IPS-15b (cell line): ENCODE measurements around the gene TARDBP.

Experiments used
- H3K27me3 ChIP-seq: one replicate; pipeline ENCODE4 v1.6.1; 2013; ENCODE audit warnings: low read length; ENCODE audit not compliant: control insufficient read depth, insufficient read depth
- H3K36me3 ChIP-seq: one replicate; pipeline ENCODE4 v1.6.1; 2013; ENCODE audit warnings: low read length; ENCODE audit not compliant: control insufficient read depth, insufficient read depth
- H3K4me1 ChIP-seq: one replicate; pipeline ENCODE4 v1.6.1; 2013; ENCODE audit warnings: mild to moderate bottlenecking, low read length; ENCODE audit not compliant: control insufficient read depth, insufficient read depth
- H3K4me3 ChIP-seq: one replicate; pipeline ENCODE4 v1.5.1; 2013; ENCODE audit warnings: low read depth, low read length
- H3K9ac ChIP-seq: one replicate; pipeline ENCODE4 v1.6.1; 2013; ENCODE audit warnings: low read depth, mild to moderate bottlenecking, low read length
- H3K9me3 ChIP-seq: one replicate; pipeline ENCODE4 v1.6.1; 2013; ENCODE audit warnings: mild to moderate bottlenecking, low read length; ENCODE audit not compliant: control insufficient read depth, insufficient read depth

TARDBP gene

DNA sequence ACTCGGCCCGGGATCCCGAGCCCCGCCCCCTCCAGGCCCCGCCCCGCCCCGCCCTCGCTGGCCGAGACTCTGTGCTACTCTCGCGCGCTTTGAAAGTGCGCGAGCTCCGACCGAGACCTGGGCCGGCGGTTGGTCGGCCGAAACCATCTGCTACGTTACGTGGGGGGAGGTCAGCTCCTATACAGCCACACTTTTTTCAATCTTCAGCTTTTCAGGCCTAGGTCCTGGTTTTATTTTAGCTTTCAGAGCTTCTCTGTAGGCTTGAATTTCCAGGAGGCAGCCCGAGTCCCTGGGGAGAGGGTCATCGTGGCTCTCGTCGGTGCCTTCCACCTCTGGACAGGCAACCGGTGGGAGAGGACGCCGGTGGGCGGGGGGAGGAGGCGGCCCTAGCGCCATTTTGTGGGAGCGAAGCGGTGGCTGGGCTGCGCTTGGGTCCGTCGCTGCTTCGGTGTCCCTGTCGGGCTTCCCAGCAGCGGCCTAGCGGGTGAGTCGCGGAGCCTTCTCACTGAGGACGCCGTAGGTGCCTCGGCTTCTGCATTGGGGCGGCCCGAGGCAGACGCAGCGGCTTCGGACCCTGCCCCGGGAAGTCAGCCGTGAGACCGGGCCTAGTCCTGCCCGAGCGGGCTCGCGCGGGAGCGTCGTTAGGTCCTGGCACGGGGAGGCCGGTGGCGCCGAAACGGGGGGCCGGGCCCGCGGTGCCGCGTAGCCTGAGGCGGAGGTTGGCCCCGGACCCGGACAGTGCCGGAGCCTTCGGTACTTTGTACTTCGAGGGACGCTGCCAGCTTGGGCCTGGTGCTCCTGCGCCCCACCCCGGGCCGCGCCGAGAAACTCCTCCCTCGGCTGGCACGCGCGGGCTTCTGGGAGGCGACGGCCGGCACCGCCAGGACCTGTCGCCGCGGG is at the start of gene TARDBP:
Gene TARDBP (plus strand): TSS at position 395 of the 900 bp plus-strand sequence. CDS start 1,074 bp downstream, outside the sequence.
- H3K9me3 ChIP-seq, result no peaks in the 10 kb centered on the region
- H3K27me3 ChIP-seq, result no peaks in the 10 kb centered on the region
- H3K4me1 ChIP-seq, result peaks cover 3% of the 10 kb centered on the region
- peaks cover 31% of the 10 kb centered on the region for H3K36me3 ChIP-seq
- peak within 1 kb of the TSS; percentile 93 for H3K9ac ChIP-seq
- peak within 1 kb of the TSS; percentile 91 for H3K4me3 ChIP-seq

DNA sequence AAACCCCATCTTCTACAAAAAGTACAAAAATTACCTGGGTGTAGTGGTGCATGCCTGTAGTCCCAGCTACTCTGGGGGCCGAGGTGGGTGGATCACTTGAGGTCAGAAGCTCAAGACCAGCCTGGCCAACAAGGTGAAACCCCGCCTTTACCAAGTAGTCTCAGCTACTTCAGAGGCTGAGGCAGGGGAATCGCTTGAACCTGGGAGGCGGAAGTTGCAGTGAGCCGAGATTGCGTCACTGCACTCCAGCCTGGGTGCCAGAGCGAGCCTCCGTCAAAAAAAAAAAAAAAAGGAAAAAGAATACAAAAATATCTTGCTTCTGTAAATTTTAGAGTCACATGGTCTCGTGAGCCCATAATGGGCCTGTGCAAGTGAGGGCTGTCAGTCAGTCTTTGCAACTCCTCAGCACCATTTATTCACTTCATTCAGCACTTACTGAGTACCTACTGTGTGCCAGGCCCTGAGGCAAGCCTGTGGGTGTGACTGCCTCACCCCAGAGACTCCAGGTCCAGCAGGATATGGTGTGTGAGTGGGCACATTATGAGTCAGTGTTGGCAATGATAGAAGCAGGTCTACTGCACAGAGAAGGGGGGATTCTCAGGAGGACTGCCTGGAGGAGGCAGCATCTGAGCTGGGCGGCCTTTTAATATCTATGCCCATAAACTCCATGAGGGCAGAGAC is 46.8 kb upstream of the TARDBP start:
- no peaks in the 10 kb centered on the region for H3K36me3 ChIP-seq
- no peak overlapping the region for H3K4me3 ChIP-seq
- H3K9ac ChIP-seq, result no peak overlapping the region
- no peaks in the 10 kb centered on the region for H3K27me3 ChIP-seq
- H3K9me3 ChIP-seq, result no peaks in the 10 kb centered on the region
- H3K4me1 ChIP-seq, result peaks cover 10% of the 10 kb centered on the region

DNA sequence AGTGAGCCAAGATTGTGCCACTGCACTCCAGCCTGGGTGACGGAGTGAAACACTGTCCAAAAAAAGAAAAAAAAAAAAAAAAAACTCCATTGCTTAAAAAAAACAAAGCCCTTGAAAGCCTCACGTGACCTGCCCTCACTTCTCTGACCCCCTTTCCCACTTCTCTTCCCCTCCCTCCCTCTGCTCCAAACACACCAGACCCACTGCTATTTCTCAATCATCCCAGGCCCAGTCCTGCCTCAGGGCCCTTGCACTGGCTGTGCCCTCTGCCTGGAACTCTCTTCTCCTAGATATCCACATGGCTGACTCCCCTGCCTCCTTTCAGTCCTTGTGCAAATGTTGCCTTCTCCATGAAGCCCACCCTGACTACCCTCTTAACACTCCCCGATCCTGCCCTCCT is 45.4 kb upstream of the TARDBP start:
- Histone ChIP-seq H3K36me3 (no peaks in the 10 kb centered on the region), H3K4me3 (no peak overlapping the region), H3K9ac (no peak overlapping the region), H3K4me1 (peaks cover 10% of the 10 kb centered on the region), H3K9me3 (no peaks in the 10 kb centered on the region), H3K27me3 (no peaks in the 10 kb centered on the region)

DNA sequence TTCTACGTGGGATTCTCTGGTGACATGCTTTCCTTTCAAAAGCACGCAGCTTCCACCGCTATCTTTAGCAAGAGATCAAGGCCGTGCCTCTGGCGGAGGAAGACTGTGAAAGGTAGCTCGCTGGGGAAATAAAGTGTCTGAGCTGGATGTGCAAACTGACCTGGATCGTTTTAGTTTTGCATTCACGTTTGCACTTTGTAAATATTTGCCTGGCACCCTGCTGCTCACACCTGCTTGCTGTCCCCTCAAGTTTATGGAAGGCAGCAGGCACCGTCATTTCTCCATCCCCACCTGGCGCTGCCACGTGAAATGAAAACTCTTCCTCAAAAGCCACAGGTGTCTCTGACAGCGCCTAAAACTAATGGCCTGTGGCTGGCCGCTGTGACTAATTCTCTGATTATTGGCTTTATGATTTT is 44.0 kb upstream of the TARDBP start:
- Histone ChIP-seq H3K36me3 (no peaks in the 10 kb centered on the region), H3K4me3 (no peak overlapping the region), H3K9ac (no peak overlapping the region), H3K27me3 (no peaks in the 10 kb centered on the region), H3K9me3 (no peaks in the 10 kb centered on the region), H3K4me1 (peaks cover 10% of the 10 kb centered on the region)

DNA sequence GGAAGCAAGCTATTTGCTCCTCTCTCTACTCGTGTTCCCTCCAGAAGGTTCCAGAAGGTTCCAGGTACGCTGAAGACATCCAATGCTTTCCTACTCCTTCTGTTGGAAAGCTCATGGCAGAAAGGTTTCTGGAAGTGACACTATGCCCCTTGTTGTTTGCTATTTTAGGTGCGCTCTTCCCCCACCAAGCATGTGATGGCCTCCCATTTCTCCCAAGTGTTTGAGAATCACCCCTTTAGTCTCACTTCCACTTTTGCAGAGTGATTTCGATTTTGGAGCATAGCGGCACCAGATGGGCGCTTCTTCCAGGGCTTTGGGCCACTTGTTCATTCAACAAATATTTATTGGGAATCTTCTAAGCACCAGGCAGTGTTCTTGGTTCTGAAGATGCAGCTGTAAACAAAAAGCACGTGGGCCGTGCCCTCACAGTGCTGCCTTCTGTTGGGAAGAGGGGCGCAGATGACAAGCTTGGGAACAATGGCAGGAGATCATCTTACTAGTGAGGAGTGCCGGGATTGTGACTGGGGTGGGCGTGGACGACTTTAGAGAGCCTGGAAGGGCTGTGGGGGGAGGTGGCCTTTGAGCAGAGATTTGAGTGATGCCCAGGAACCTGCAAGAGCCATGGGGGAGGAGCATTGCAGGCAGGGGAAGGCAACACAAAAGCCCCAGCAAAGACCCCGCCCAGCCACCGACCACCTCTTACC is 43.0 kb upstream of the TARDBP start:
- Histone ChIP-seq H3K4me3 (no peak overlapping the region), H3K9me3 (no peaks in the 10 kb centered on the region), H3K9ac (no peak overlapping the region), H3K27me3 (no peaks in the 10 kb centered on the region), H3K36me3 (no peaks in the 10 kb centered on the region), H3K4me1 (peaks cover 10% of the 10 kb centered on the region)

DNA sequence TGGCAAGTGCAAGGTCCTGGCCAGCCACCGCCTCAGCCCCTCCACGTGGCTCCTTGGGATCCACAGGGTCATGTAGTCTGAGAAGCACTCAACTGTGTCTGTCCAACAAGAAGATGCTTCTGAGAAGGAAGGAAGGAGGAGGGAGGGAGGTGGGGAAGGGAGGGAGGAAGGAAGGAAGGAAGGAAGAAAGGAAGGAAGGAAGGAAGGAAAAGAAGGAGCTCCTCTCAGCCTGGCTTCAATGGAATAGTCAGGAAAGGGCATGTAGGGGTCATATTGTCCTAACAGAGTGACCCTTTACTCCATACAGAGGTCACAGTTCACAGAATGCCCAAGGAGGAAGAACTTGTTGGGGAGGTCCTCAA is 42.5 kb upstream of the TARDBP start:
- Histone ChIP-seq H3K27me3 (no peaks in the 10 kb centered on the region), H3K4me3 (no peak overlapping the region), H3K36me3 (no peaks in the 10 kb centered on the region), H3K9ac (no peak overlapping the region), H3K4me1 (peaks cover 10% of the 10 kb centered on the region), H3K9me3 (no peaks in the 10 kb centered on the region)

DNA sequence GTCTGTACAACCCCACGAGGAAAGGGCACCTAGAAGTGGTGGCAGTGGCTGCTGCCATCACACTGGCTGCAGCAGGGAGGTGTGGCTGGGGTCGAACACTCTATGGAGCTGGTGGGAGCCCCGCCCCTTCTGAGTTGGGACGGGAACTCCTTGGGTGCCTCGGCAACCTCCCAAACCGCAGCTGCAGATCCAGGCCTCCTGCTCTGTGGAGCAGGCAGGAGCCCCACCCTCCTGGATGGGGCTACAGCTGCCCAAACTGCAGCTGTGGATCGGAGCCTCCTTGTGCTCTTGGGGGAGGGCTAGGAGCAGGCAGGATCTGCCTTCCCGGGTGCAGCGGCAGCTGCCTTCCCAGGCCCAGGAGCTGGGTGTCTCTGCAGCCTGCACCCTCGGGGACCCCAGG is 38.9 kb upstream of the TARDBP start:
- Histone ChIP-seq H3K27me3 (no peaks in the 10 kb centered on the region), H3K9ac (no peak overlapping the region), H3K4me3 (no peak overlapping the region), H3K36me3 (no peaks in the 10 kb centered on the region), H3K9me3 (no peaks in the 10 kb centered on the region), H3K4me1 (peaks cover 9% of the 10 kb centered on the region)

DNA sequence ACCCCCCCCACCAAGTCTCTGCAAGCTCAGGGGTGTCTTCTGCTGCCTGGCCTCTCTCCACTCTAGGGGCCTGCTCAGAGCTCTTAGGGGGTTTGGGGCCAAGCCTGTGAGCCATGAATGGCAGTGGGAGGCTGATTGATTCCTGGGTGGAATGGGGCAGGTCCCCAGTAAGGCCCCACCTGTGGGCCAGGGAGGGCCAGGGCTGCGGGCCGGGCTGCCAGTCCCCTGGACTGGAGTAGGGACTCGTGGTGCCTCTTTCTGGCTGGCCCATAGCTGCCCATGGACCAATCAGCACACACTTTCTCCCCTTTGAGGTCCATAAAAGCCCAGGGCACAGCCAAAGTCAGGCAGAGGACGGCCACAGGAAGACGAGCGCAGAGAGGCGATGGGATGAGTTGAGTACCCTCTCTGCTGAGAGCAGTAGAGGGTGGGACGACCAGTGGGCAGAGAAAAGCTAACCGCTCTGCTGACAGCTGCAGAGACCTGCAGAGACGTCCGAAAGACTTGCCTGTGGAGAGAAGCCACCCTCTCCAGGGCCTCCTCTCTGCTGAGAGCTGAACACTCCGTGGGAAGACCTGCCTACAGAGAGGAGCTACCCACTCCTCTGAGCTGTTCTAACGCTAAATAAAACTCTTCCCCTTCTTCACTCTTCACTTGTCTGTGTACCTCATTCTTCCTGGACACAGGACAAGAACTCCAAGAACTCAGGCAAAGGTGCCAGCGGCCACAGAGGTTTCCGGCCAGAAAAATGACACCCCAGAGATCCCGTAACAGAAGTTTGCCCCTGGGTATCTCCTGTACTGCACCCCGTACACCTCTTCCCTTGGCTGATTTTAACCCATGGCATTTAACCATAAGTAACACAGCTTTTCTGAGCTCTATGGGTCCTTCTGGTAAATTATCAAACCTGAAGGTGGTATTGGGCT is 38.2 kb upstream of the TARDBP start:
- H3K4me1 ChIP-seq, result peaks cover 6% of the 10 kb centered on the region
- no peaks in the 10 kb centered on the region for H3K36me3 ChIP-seq
- no peaks in the 10 kb centered on the region for H3K9me3 ChIP-seq
- no peak overlapping the region for H3K9ac ChIP-seq
- H3K4me3 ChIP-seq, result no peak overlapping the region
- H3K27me3 ChIP-seq, result no peaks in the 10 kb centered on the region

DNA sequence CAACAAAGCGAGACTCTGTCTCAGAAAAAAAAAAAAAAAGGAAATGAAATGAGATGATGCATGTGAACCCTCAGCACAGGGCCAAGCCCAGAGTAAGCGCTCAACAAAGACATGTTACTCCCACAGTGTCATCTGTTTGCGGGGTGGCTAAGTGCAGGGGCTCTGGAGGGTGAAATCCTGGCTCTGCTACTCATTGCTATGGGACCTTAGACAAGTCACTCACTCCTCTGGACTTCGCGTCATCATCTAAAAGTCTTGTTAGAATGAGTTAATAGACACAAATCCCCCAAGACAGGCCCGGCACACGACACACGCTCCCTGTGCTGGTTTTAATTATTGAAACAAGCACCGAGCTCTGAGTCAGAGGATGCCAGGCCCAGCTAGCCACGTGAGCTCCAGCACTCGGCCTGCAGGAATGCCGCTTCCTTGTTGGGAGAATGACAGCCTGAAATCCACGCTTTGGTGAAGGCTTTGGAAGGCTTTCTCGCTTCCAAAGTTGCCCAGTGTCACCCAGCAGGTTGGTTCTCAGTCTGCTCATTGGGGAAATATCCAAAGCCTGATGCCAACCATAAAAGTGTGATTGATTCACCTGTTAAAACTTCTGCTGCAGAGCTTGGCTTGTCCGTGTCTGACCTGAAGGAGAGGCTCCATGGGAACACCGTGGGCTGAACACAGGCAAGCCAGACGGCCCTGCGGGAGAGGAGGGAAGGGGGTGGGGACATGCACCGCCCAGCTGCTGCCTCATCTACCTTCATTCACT is 36.7 kb upstream of the TARDBP start:
- Histone ChIP-seq H3K4me1 (peaks cover 9% of the 10 kb centered on the region), H3K27me3 (no peaks in the 10 kb centered on the region), H3K4me3 (no peak overlapping the region), H3K36me3 (no peaks in the 10 kb centered on the region), H3K9me3 (no peaks in the 10 kb centered on the region), H3K9ac (no peak overlapping the region)

DNA sequence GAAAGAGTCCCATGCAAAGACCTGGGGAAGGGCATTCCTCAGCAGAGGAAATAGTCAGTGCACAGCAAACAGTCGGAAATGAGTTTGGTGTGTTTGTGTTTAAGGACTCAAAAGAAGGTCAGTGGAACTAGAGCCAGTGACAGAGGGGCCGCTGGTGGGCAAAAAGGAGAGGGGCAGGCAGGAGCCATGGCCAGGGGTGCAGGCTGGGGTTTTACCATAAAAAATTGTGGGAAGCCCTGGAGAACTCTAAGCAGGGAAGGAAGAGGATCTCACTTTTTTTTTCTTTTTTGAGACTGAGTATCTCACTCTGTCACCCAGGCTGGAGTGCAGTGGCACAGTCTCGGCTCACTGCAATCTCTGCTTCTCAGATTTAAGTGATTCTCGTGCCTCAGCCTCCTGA is 33.7 kb upstream of the TARDBP start:
- no peak overlapping the region for H3K4me3 ChIP-seq
- no peak overlapping the region for H3K9ac ChIP-seq
- no peaks in the 10 kb centered on the region for H3K9me3 ChIP-seq
- peaks cover 12% of the 10 kb centered on the region for H3K4me1 ChIP-seq
- H3K27me3 ChIP-seq, result no peaks in the 10 kb centered on the region
- H3K36me3 ChIP-seq, result no peaks in the 10 kb centered on the region
